Measurements from ENCODE around the gene GPR137.

GRCh38 chr11:64331569-64332371 is 46.1 kb downstream of the GPR137 start:
- TF ChIP-seq SUZ12 (IDR thresholded peaks at IDR 0.05; ENCODE audit: extremely low read depth, insufficient read depth, insufficient read length) (no peak), YY1 (IDR thresholded peaks at IDR 0.05; ENCODE audit: insufficient read depth, insufficient read length) (no peak)
